Measurements from ENCODE around the gene CTR9. TPM values are rescaled to one million over a fixed set of nuclear protein-coding genes. Genes with fewer than 3 reads are reported as not detected.
A peak's percentile ranks its signal among the peaks of the same experiment; 100 is the strongest.

CTR9 gene
- total RNA-seq, 1 experiment from 2014 or later, result 34.0 TPM

DNA sequence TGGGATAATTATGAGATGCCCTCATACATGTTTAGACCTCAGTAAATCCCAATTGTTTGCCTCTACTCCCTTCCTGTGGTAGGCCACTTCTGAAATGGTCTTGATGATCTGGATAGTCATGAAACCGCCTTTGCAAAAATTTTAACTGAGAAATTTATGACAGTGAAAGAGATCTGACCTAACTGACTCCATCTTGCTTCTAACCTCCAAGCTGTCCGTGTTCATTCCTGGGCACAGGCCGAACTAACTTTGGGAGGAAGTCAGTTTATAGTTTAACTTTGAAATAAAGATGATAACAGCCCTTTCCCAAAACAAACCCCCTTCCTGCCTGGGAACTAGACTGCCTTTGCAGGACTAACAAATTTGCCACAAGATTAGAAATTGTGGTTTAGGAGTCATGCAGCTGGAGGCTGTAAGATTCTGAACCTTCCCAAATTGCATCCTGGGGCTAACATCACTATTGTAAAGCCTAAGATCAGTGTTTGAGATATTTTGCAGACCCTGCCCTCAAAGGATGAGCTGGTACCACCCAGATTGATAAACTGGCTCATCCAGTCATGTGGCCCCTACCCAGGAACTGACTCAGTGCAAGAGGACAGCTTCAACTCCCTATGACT, 19.9 kb upstream of the CTR9 start:
- CTCF ChIA-PET, result no interaction called here
- Mint-ChIP-seq H3K4me3 (ENCODE audit: low read depth, unreplicated experiment) (no peak overlapping the region), H3K27me3 (ENCODE audit: unreplicated experiment) (peaks cover 64% of the 10 kb centered on the region), H3K4me1 (ENCODE audit: low read depth, unreplicated experiment) (peaks cover 10% of the 10 kb centered on the region), H3K36me3 (ENCODE audit: insufficient read depth, unreplicated experiment) (peaks cover 7% of the 10 kb centered on the region), H3K9me3 (ENCODE audit: low read depth, unreplicated experiment) (peaks cover 2% of the 10 kb centered on the region), H3K27ac (ENCODE audit: unreplicated experiment) (no peak overlapping the region)
- TF ChIP-seq, protein P1, sequence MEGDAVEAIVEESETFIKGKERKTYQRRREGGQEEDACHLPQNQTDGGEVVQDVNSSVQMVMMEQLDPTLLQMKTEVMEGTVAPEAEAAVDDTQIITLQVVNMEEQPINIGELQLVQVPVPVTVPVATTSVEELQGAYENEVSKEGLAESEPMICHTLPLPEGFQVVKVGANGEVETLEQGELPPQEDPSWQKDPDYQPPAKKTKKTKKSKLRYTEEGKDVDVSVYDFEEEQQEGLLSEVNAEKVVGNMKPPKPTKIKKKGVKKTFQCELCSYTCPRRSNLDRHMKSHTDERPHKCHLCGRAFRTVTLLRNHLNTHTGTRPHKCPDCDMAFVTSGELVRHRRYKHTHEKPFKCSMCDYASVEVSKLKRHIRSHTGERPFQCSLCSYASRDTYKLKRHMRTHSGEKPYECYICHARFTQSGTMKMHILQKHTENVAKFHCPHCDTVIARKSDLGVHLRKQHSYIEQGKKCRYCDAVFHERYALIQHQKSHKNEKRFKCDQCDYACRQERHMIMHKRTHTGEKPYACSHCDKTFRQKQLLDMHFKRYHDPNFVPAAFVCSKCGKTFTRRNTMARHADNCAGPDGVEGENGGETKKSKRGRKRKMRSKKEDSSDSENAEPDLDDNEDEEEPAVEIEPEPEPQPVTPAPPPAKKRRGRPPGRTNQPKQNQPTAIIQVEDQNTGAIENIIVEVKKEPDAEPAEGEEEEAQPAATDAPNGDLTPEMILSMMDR (IDR thresholded peaks at IDR 0.05; ENCODE audit: unreplicated experiment), result no peak
- intact Hi-C loops (cut with micrococcal nuclease; ENCODE audit: unreplicated experiment), result loop anchor here (10.0 kb wide), 1 partner anchor 406 kb away; no protein-coding TSS in a partner anchor
- DNase-seq, result no peak
- BruUV-seq (replicated peaks), result no TSS peak

DNA sequence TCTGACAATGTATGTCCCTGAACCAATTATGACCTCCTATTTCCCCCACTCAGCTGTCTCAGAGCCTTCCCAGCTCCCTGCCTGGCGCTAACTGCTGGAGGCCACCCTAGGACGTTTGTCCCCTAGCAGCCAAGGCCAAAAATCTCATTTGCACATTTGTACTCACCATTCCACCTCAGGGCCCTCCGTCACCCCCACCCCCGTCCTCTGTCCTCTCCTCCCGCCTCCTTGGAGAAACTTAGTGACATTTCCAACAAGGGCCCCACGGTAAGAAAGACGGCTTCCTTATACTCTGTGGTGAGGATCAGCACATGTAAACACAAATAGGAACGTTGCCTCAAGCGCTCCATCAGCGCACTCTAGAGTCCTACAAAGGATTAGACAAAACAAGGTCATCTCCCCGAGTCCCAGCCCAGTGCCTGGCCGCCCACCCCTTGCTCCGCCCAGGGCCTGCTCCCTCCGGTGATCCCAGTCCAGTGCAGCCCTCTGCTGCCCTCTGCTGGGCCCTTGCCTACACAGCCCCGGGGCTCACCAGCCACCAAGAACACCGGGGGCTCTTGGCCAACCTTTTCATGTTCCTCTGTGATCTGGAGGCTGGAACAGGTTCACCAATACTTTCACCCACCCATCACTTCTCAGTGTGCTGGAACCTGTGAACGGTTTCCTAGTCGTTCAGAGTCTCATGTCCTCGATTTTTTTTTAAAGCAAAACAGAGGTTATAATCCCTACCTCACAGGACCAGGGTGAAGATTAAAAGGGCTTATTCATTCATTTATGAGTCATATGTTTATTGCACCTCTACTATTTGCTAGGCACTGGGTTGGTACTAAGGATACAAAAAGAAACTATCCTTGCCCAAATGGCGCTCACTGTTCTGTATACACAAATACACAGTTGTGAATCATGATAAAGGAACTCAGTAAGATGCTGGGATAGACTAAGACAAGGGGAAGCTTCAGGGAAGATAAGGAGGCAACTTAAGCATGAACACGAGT, 15.3 kb upstream of the CTR9 start:
- intact Hi-C loops (cut with micrococcal nuclease; ENCODE audit: unreplicated experiment), result loop anchor here (1.0 to 10.0 kb wide), 5 partner anchors 111 to 973 kb away; no protein-coding TSS in a partner anchor
- TF ChIP-seq, protein P1 (IDR thresholded peaks at IDR 0.05; ENCODE audit: unreplicated experiment), result peak; percentile 94
- peak; percentile 96 for DNase-seq
- peaks cover 18% of the 10 kb centered on the region for H3K27me3 Mint-ChIP-seq (ENCODE audit: unreplicated experiment)
- H3K4me3 Mint-ChIP-seq (ENCODE audit: low read depth, unreplicated experiment), result peak overlapping the region; percentile 26
- CTCF ChIA-PET, result interaction anchor here (0.8 to 2.4 kb wide), 5 partner anchors 15 to 330 kb away, joined by 4 to 14 read pairs (median 6); partner anchors contain the start of gene CTR9
- peaks cover 2% of the 10 kb centered on the region for H3K9me3 Mint-ChIP-seq (ENCODE audit: low read depth, unreplicated experiment)
- BruUV-seq (replicated peaks), result no TSS peak
- peaks cover 15% of the 10 kb centered on the region for H3K4me1 Mint-ChIP-seq (ENCODE audit: low read depth, unreplicated experiment)
- H3K27ac Mint-ChIP-seq (ENCODE audit: unreplicated experiment), result peak overlapping the region; percentile 21
- H3K36me3 Mint-ChIP-seq (ENCODE audit: insufficient read depth, unreplicated experiment), result peaks cover 7% of the 10 kb centered on the region

DNA sequence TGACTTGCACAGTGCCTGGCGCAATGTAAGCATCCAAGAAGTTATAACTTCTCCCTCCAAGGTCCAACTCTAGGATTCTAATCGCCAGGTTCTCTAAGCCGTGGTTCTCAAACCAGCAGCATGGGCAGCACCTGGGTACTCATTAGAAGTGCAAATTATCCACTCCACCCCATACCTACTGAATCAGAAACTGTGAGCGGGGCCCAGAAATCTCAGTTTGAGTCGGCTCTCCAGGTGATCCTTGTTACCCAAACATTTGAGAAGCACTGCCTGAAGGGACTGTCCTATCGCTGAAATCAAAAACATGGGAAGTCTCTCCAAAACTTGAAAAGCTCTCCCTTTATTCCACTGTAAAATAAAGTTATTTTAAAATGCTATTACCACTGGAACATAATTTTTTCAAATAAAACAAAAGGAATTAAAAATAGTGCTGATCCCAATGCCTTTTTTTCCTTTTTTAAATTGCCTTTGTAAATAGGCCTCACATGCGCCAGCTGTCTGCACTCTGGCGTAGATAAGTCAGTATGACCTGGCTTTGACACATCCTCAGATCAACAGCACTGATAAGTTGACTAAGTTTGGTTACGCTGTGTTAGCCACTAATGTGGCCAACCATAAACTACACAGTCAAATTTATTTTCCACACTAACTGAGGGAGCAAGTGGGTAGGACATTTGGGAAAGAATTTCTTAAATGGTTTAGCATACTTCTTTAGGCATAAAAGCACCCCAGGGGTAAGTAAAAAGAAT, 8.4 kb upstream of the CTR9 start:
- BruUV-seq (replicated peaks), result no TSS peak
- TF ChIP-seq, protein P1 (IDR thresholded peaks at IDR 0.05; ENCODE audit: unreplicated experiment), result no peak
- DNase-seq, result no peak
- no peak overlapping the region for H3K4me3 Mint-ChIP-seq (ENCODE audit: low read depth, unreplicated experiment)
- intact Hi-C loops (cut with micrococcal nuclease; ENCODE audit: unreplicated experiment), result no loop called here
- H3K27ac Mint-ChIP-seq (ENCODE audit: unreplicated experiment), result no peak overlapping the region
- H3K4me1 Mint-ChIP-seq (ENCODE audit: low read depth, unreplicated experiment), result peaks cover under 1% of the 10 kb centered on the region
- CTCF ChIA-PET, result no interaction called here
- H3K36me3 Mint-ChIP-seq (ENCODE audit: insufficient read depth, unreplicated experiment), result no peaks in the 10 kb centered on the region
- H3K9me3 Mint-ChIP-seq (ENCODE audit: low read depth, unreplicated experiment), result no peaks in the 10 kb centered on the region
- H3K27me3 Mint-ChIP-seq (ENCODE audit: unreplicated experiment), result no peaks in the 10 kb centered on the region

DNA sequence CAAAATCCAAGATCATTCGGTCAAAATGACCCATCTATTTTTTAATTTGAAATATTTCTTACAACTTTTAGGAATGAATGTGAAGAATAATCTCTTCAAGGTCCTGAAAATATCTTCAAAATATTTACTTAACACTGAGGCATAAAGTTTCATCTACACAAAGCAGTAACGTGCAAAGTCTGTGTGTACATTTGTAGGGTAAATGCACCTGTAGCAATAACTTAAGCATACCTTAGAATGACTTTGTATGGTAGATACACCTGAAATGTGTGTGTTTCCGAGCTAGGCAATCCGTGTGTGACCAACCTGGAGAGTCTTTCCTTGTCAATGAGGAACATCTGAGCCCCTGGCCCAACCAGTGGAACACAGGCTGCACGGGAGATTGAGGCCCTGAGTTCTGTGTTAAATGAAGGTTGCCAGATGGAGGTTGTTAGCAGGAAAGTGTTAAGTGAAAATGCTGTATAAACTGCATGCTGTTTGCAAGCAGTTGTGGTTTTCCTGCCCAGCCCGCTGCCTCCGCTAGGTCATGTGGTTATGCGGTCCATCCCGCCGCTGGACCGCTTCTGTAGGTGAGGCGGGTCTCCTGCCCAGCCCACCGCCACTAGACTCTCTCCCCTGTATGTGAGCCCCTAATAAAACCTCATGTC, 7.6 kb upstream of the CTR9 start:
- H3K9me3 Mint-ChIP-seq (ENCODE audit: low read depth, unreplicated experiment), result no peaks in the 10 kb centered on the region
- BruUV-seq (replicated peaks), result no TSS peak
- peaks cover 9% of the 10 kb centered on the region for H3K4me1 Mint-ChIP-seq (ENCODE audit: low read depth, unreplicated experiment)
- H3K36me3 Mint-ChIP-seq (ENCODE audit: insufficient read depth, unreplicated experiment), result no peaks in the 10 kb centered on the region
- H3K27ac Mint-ChIP-seq (ENCODE audit: unreplicated experiment), result no peak overlapping the region
- no peaks in the 10 kb centered on the region for H3K27me3 Mint-ChIP-seq (ENCODE audit: unreplicated experiment)
- CTCF ChIA-PET, result no interaction called here
- no peak for DNase-seq
- TF ChIP-seq, protein P1 (IDR thresholded peaks at IDR 0.05; ENCODE audit: unreplicated experiment), result no peak
- intact Hi-C loops (cut with micrococcal nuclease; ENCODE audit: unreplicated experiment), result no loop called here
- no peak overlapping the region for H3K4me3 Mint-ChIP-seq (ENCODE audit: low read depth, unreplicated experiment)

All from Calu3 (cell line).